HT1080 (cell line): ENCODE measurements around the gene LCT. TPM values are rescaled to one million over a fixed set of nuclear protein-coding genes. Genes with fewer than 3 reads are reported as not detected.

ENCODE experiments used
- DNase-seq: peaks from one replicate; pipeline ENCODE4 v3.0.0-alpha.2; 2015; ENCODE audit warnings: low read depth
- small RNA-seq: library from RNA; depleted of rRNA; stranded (forward); fragments of <200 nt; gene quantifications from one replicate; pipeline ENCODE3, GENCODE V24; 2014
- total RNA-seq: library from RNA; depleted of rRNA; stranded (reverse); fragments of >200 nt; shearing (Covaris generic); gene quantifications from 2 replicates; pipeline ENCODE4 v1.2.3, GENCODE V29; 2014; rRNA removed

LCT gene
- total RNA-seq, 1 experiment from 2014 or later, result not detected

DNA sequence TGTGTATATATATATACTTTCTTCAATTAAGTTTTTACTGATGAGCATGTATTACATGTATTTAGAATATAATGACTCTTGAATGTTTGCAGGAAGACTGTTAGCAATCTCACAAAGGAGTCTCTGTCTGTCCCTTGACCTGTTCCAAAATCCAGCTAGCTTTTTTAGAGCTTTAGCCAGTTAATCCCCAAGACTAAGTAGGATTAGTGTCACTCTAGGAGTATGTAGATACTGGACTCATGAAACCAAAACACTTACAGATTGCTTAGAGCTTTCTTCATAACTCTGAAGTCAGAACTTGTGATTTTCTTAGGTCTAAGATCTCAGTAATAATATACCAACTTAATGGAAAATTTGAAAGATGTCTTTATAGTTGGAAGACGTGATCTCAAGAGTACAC, 93.1 kb downstream of the LCT start:
- DNase-seq, result no peak

DNA sequence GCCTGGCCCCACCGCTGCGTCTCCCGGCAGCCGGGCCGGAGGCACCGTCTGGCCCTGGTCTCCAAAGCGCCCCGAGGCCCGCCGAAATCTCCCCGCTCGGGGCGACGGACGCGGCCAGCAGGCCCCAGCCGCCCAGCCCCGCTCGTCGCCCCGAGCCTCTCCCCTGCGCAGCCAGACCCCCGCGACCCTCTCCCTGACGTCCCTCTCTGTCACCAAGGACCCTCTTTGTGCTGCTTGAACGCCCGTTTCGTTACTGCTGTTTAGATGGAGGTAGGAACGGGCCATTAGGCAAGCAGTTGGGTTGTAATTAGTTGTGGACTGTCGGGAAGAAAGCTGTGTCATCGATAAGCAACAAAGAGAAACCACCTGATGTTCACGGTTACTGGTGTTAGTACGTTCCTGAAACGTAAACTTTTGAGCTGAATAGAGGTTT, 94.6 kb downstream of the LCT start:
- peak; percentile 40 for DNase-seq

DNA sequence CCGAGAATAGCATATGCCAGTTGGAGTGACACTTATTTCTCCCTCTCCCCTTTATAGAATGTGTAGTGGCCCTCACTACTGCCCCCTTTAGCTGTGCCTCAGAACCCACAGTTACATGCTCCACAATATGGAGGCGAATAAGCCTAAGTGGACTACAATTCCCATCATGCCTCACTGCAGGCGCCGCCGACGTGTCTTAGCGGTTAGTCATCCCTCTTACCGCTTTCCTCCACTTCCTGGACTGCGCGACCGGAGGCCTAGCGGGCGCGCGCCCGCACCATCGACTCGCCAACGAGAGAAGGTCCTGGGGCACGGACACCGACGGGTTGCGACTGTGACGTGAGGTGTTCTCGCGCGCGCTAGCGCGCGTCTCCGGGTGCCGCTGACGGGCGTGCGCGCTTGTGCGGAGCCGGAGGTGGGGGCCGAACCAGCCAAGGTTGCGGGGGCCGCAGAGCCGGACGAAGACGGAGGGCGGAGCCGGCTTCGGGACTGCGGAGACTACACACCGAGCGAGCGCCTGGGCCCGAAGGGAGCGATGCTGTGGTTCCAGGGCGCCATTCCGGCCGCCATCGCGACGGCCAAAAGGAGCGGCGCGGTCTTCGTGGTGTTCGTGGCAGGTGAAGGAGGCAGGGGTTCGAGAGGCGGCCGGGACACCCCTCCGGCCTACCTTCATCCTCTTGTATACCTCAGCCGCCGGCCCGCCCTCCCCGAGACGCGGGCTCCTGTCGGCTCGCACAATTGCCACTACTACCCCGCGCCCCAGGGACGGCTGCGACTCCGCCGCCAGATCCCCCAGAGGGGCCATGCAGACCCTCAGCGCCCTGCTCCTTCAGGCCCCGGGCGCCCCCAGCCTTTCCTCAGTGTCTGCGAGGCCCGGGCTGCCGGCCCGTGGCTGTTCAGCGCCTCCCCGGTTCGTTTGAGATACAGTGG, 95.3 kb downstream of the LCT start, which contains the start of gene UBXN4:
Gene UBXN4, plus strand, starts transcription at position 461 of the 930 bp plus-strand sequence. Its CDS starts 75 bp downstream, at position 536.
- DNase-seq, result peak; percentile 99

DNA sequence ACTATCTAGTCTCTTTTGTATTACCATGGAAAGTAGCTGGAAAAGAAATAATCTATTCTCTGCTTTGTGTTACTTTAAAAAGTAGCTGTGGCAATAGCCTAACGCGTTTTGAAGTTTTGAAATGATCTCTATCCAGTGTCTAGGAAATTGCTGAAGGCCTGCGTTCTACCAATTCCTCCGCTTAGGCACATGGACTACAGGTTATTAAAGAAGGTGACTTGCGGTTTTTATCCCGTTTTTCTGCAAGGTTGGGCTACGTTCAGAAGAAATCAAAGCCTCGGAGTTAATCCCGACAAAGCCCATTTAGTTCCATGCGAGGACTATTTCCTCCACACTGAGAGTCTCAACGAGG, 96.0 kb downstream of the LCT start:
- no peak for DNase-seq

DNA sequence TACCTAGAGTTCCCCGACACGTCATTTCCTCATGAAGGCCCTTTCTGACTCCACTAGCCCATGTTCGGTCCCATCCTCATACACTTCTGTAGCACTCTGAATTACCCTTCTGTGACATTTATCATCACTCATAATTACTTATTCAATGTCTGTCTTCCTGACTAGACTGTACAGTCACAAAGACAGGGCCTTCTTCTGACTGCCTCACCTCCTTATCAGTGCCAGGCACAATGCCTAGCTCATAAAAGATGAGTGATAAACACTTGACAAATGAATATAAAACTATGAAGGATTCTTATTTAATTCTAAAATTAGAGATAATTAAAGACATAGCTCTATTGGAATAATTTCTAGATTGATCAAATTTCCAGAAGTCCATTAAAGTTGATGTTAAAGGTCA, 96.8 kb downstream of the LCT start:
- no peak for DNase-seq

Small RNA genes lying within 50 kb of the gene (small RNA-seq; reads per million reads assigned to genes)
- gene RF00019, result not detected

Other genes starting within 250 kb of the LCT start
- gene UBXN4, start 95.3 kb downstream of the LCT start, total RNA-seq, result 22.7 and 29.6 TPM in 2 replicates
- gene MCM6, start 39.3 kb upstream of the LCT start, total RNA-seq, result 23.5 and 29.9 TPM in 2 replicates
- gene DARS1, start 148.4 kb upstream of the LCT start, total RNA-seq, result 66.5 and 71.2 TPM in 2 replicates